ENCODE results near the gene ARAP1. TPM values are rescaled to one million over a fixed set of nuclear protein-coding genes. Genes with fewer than 3 reads are reported as not detected.

Gene ARAP1
- total RNA-seq, 1 donor from 2014 or later, result 81.5 TPM

DNA sequence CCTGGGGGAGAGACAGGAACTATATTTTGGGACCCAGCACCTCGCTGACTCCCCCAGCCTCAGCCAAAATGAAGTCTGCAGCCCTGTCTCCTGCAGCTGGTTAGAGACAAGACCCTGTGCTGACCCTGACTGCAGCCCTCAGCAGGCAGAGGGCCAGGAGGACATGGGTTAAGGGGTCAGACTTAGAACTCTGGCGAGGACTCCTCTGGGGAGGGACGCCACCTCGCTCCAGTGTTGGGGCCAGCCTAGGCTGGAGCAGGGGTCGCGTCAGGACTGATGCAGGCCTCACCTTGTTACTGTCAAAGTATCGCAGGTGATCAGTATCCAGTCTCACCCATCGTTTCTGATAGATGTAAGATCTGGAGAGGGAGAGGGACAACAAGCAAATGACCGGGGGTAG is 41.1 kb downstream of the ARAP1 start:
- Mint-ChIP-seq H3K27ac (no peak overlapping the region), H3K4me3 (no peak overlapping the region), H3K9me3 (no peaks in the 10 kb centered on the region), H3K36me3 (ENCODE audit: low read depth) (peaks cover 45% of the 10 kb centered on the region), H3K4me1 (peaks cover 4% of the 10 kb centered on the region), H3K27me3 (no peaks in the 10 kb centered on the region)
- DNase-seq, result no peak
- intact Hi-C loops (cut with micrococcal nuclease), result no loop called here

- peaks cover 50% of the 10 kb centered on the region for H3K36me3 Mint-ChIP-seq (ENCODE audit: low read depth)
- DNase-seq, result no peak
- H3K4me1 Mint-ChIP-seq, result peaks cover 4% of the 10 kb centered on the region
- no peaks in the 10 kb centered on the region for H3K9me3 Mint-ChIP-seq
- intact Hi-C loops (cut with micrococcal nuclease), result no loop called here
- no peaks in the 10 kb centered on the region for H3K27me3 Mint-ChIP-seq
- no peak overlapping the region for H3K27ac Mint-ChIP-seq
- no peak overlapping the region for H3K4me3 Mint-ChIP-seq
Observed at GRCh38 chr11:72710278-72710677, 41.9 kb downstream of the ARAP1 start.

- Mint-ChIP-seq H3K36me3 (ENCODE audit: low read depth) (peaks cover 54% of the 10 kb centered on the region), H3K27ac (no peak overlapping the region), H3K9me3 (no peaks in the 10 kb centered on the region), H3K27me3 (no peaks in the 10 kb centered on the region), H3K4me3 (no peak overlapping the region), H3K4me1 (peaks cover 2% of the 10 kb centered on the region)
- DNase-seq, result no peak
- intact Hi-C loops (cut with micrococcal nuclease), result no loop called here
Observed at GRCh38 chr11:72709478-72710238, 42.5 kb downstream of the ARAP1 start.

DNA sequence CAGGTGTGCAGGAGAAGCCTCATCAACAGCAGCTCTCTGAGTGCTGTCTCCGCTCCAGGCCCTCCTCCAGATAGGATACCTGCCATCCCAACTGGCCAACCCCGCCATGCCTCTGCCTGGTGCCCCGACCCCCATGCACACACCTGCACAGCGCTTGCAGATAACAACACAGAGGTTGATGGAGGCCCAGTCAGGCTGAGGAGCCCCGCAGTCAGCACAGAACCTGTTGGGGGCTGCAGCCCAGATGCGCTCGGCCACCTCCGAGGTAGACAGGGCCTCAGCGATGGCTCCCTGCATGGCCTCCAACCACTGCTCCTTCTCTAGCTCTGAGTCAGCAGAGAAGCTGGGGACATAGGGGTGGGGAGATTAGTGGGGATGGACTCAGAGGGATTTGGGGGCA is 45.2 kb downstream of the ARAP1 start:
- no peaks in the 10 kb centered on the region for H3K27me3 Mint-ChIP-seq
- DNase-seq, result no peak
- no peaks in the 10 kb centered on the region for H3K9me3 Mint-ChIP-seq
- H3K36me3 Mint-ChIP-seq (ENCODE audit: low read depth), result peaks cover 52% of the 10 kb centered on the region
- no peak overlapping the region for H3K4me3 Mint-ChIP-seq
- intact Hi-C loops (cut with micrococcal nuclease), result no loop called here
- no peaks in the 10 kb centered on the region for H3K4me1 Mint-ChIP-seq
- H3K27ac Mint-ChIP-seq, result no peak overlapping the region

DNA sequence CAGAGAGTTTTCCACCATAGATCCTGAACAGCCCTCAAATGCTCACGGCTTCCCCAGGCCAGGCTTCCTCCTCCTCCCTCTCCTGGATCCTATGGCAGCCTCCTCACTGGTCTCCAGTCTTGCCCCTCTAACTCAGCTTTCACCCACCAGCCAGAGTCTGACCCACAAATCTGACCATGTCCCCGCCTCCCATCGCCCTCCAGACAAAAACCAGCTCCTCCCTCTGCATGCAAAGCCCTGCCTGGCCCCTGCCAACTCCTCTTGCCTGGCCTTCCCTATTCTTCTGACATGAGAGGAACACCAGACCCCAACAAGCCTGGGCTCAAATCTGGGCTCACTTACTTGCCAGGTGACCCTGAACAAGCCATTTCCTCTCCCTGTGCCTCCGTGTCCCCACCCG is 45.6 kb downstream of the ARAP1 start:
- Mint-ChIP-seq H3K9me3 (no peaks in the 10 kb centered on the region), H3K27me3 (no peaks in the 10 kb centered on the region), H3K4me1 (no peaks in the 10 kb centered on the region), H3K4me3 (no peak overlapping the region), H3K36me3 (ENCODE audit: low read depth) (peaks cover 55% of the 10 kb centered on the region), H3K27ac (peak overlapping the region; percentile 13)
- intact Hi-C loops (cut with micrococcal nuclease), result no loop called here
- no peak for DNase-seq

DNA sequence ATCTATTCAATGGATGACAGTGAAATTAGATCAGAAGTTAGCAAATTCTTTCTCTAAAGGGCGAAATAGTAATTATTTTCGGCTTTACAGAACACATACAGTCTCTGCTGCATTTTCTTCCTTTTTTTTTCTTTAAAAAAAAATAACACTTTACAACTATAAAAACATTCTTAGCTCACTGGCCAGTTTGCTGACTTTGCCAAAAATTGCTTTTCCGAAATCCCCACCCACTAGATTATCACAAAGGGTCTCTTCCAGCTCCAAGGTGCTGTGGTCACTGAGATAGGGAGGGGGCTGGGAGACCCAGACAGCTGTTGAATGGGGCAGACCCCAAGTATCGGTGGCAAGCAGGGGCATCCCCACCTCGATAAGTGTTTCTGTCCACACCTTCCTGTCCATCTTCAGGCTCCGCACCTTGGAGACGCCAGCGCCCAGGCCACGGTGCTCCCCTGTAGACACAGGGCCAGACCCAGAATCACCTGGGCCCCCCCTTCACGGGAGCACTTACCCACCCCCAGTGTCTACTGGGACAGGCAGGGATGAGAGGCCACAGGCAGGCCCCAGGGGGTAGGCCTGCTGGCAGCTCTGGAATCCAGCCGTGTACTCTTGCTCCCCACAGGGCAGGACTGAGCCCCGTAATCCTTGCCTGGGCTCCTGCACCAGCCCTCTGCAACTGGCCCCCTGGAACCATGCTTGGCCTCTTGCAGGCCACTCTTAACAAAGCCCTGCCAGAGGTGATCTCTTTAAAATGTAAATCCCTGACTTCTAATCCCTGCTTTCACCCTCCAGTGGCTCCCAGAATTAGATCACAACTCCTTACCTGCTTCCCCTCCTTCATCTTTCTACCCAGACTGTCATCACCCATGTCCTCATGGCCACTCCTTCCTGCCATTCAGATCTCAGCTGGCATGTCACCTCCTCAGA is 46.5 kb downstream of the ARAP1 start:
- no peaks in the 10 kb centered on the region for H3K9me3 Mint-ChIP-seq
- no peak for DNase-seq
- no peaks in the 10 kb centered on the region for H3K4me1 Mint-ChIP-seq
- no peaks in the 10 kb centered on the region for H3K27me3 Mint-ChIP-seq
- no peak overlapping the region for H3K4me3 Mint-ChIP-seq
- peaks cover 54% of the 10 kb centered on the region for H3K36me3 Mint-ChIP-seq (ENCODE audit: low read depth)
- intact Hi-C loops (cut with micrococcal nuclease), result no loop called here
- H3K27ac Mint-ChIP-seq, result no peak overlapping the region

DNA sequence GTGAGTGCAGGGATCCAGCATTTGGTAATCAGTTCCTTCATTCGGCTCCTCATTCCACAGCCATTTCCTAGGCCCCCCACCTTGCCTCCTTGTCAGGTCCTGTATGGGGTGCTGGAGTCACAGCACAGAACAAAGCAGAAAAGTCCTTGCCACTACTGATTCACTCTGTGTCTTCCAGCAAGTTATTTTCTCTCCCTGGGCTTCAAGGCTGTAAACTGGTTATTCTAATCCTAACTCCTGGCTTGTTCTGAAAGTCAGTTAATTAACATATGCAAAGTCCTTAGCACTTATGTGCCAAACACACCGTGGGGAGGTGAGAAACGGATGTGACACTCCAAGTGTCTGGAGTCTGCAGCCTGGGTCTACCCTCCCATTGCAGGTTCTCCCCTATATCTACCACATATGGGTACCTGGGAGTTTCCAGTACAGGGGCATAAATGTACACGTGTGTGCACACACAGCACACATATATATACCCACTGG is 47.4 kb downstream of the ARAP1 start:
- Mint-ChIP-seq H3K27me3 (no peaks in the 10 kb centered on the region), H3K9me3 (no peaks in the 10 kb centered on the region), H3K4me3 (no peak overlapping the region), H3K27ac (no peak overlapping the region), H3K36me3 (ENCODE audit: low read depth) (peaks cover 56% of the 10 kb centered on the region), H3K4me1 (no peaks in the 10 kb centered on the region)
- intact Hi-C loops (cut with micrococcal nuclease), result no loop called here
- DNase-seq, result no peak

- Mint-ChIP-seq H3K27me3 (no peaks in the 10 kb centered on the region), H3K36me3 (ENCODE audit: low read depth) (peaks cover 54% of the 10 kb centered on the region), H3K27ac (no peak overlapping the region), H3K4me1 (no peaks in the 10 kb centered on the region), H3K4me3 (no peak overlapping the region), H3K9me3 (no peaks in the 10 kb centered on the region)
- no peak for DNase-seq
- intact Hi-C loops (cut with micrococcal nuclease), result no loop called here
Observed at GRCh38 chr11:72704028-72704782, 48.0 kb downstream of the ARAP1 start.

- H3K36me3 Mint-ChIP-seq (ENCODE audit: low read depth), result peaks cover 57% of the 10 kb centered on the region
Observed at GRCh38 chr11:72703267-72704008, 48.8 kb downstream of the ARAP1 start.

DNA sequence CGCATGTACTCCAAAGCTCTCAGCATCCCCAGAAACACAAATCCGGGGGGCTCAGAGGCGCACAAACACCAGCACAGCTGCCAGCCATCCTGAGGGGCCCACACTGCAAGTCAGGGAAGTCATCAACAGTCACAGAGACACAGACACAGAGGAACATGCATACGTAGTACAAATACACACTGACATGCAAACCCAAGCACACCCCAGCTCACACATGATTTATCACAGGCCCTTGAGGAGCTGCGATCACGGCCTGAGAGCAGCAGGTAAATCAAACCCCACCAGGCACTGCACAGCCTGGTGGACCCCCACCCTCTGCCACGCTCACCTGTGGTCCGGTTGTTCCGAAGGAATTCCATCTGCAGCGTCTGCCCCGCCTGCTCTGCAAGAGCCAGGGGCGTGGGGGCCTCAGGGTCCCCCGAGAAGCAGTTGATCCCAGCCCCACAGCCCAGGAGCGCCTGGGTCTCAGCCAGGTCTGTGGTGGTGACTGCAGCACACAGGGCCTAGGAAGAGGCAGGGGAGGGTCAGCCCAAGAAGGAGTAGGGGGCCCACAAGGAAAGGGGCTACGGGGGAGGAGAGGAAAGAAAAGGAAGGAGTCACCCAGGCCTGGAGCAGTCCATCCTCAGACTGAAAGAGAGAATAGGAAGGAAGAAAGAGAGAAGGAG is 49.5 kb downstream of the ARAP1 start:
- no peaks in the 10 kb centered on the region for H3K27me3 Mint-ChIP-seq
- H3K36me3 Mint-ChIP-seq (ENCODE audit: low read depth), result peaks cover 55% of the 10 kb centered on the region
- H3K9me3 Mint-ChIP-seq, result no peaks in the 10 kb centered on the region
- H3K27ac Mint-ChIP-seq, result no peak overlapping the region
- H3K4me3 Mint-ChIP-seq, result no peak overlapping the region
- intact Hi-C loops (cut with micrococcal nuclease), result no loop called here
- DNase-seq, result no peak
- H3K4me1 Mint-ChIP-seq, result no peaks in the 10 kb centered on the region

More at GRCh38 chr11:72703267-72704008, 48.8 kb downstream of the ARAP1 start:
- Mint-ChIP-seq H3K27me3 (no peaks in the 10 kb centered on the region), H3K27ac (no peak overlapping the region), H3K4me1 (no peaks in the 10 kb centered on the region), H3K9me3 (no peaks in the 10 kb centered on the region), H3K4me3 (no peak overlapping the region)
- DNase-seq, result no peak
- intact Hi-C loops (cut with micrococcal nuclease), result no loop called here

GRCh38 chr11:72702096-72702495 is 50.1 kb downstream of the ARAP1 start:
- Mint-ChIP-seq H3K27ac (no peak overlapping the region), H3K9me3 (no peaks in the 10 kb centered on the region), H3K36me3 (ENCODE audit: low read depth) (peaks cover 50% of the 10 kb centered on the region), H3K27me3 (no peaks in the 10 kb centered on the region), H3K4me1 (no peaks in the 10 kb centered on the region), H3K4me3 (no peak overlapping the region)
- intact Hi-C loops (cut with micrococcal nuclease), result no loop called here
- no peak for DNase-seq

- no peak for DNase-seq
- Mint-ChIP-seq H3K4me3 (no peak overlapping the region), H3K9me3 (no peaks in the 10 kb centered on the region), H3K27me3 (no peaks in the 10 kb centered on the region), H3K4me1 (no peaks in the 10 kb centered on the region), H3K36me3 (ENCODE audit: low read depth) (peaks cover 47% of the 10 kb centered on the region), H3K27ac (no peak overlapping the region)
- intact Hi-C loops (cut with micrococcal nuclease), result no loop called here
Observed at GRCh38 chr11:72701466-72701865, 50.7 kb downstream of the ARAP1 start.

- Mint-ChIP-seq H3K27ac (no peak overlapping the region), H3K27me3 (no peaks in the 10 kb centered on the region), H3K9me3 (no peaks in the 10 kb centered on the region), H3K36me3 (ENCODE audit: low read depth) (peaks cover 43% of the 10 kb centered on the region), H3K4me1 (no peaks in the 10 kb centered on the region), H3K4me3 (no peak overlapping the region)
- intact Hi-C loops (cut with micrococcal nuclease), result no loop called here
- no peak for DNase-seq
Observed at GRCh38 chr11:72700146-72700545, 52.1 kb downstream of the ARAP1 start.
